ENCODE data around the gene TSSK3. TPM values are rescaled to one million over a fixed set of nuclear protein-coding genes. Genes with fewer than 3 reads are reported as not detected.

Gene TSSK3
- total RNA-seq, 4 donors from 2014 or later: 1.8 TPM; not detected in 3

- intact Hi-C loops (cut with DNase I; ENCODE audit: low total_unique reads): no loop called here
- Histone ChIP-seq H3K4me3 (no peak overlapping the region), H3K9me3 (no peaks in the 10 kb centered on the region), H3K36me3 (no peaks in the 10 kb centered on the region), H3K27ac (no peak overlapping the region), H3K27me3 (no peaks in the 10 kb centered on the region), H3K4me1 (no peaks in the 10 kb centered on the region)
- TF ChIP-seq CTCF (IDR thresholded peaks at IDR 0.05 in 4 of 5, conservative IDR thresholded peaks at IDR 0.05 in 1 of 5) (no peak), POLR2A (IDR thresholded peaks at IDR 0.05) (no peak)
- in situ Hi-C loops (cut with MboI; ENCODE audit: low sequenced_read_pairs in 4 of 4): no loop called here
- no peak for ATAC-seq
- no peak for DNase-seq
Measured at GRCh38 chr1:32411261-32411660, 48.9 kb downstream of the TSSK3 start.

GRCh38 chr1:32413507-32414185, 51.3 kb downstream of the TSSK3 start:
- H3K36me3 ChIP-seq: no peaks in the 10 kb centered on the region
- TF ChIP-seq CTCF (IDR thresholded peaks at IDR 0.05 in 4 of 5, conservative IDR thresholded peaks at IDR 0.05 in 1 of 5) (peak; percentile 57 to 74 (median 68)), POLR2A (IDR thresholded peaks at IDR 0.05) (no peak)
- no peak overlapping the region for H3K4me3 ChIP-seq
- in situ Hi-C loops (cut with MboI; ENCODE audit: low sequenced_read_pairs in 4 of 4): no loop called here
- H3K9me3 ChIP-seq: no peaks in the 10 kb centered on the region
- no peak overlapping the region for H3K27ac ChIP-seq
- peak; percentile 20 to 31 for DNase-seq
- intact Hi-C loops (cut with DNase I; ENCODE audit: low total_unique reads): no loop called here
- no peaks in the 10 kb centered on the region for H3K4me1 ChIP-seq
- ATAC-seq: peak in 1 of 2 donors; percentile 72
- H3K27me3 ChIP-seq: no peaks in the 10 kb centered on the region

Other genes with a start within 250 kb of the TSSK3 start
- 10 to 100 TPM; 15.7 to 21.0 (median 17.6) TPM for gene TXLNA, start 182.9 kb upstream of the TSSK3 start, total RNA-seq
- gene CCDC28B, start 161.9 kb upstream of the TSSK3 start, total RNA-seq: 10 to 100 TPM; 16.4 to 79.0 (median 56.8) TPM
- gene IQCC, start 156.9 kb upstream of the TSSK3 start, total RNA-seq: under 1 TPM; 0.49 to 0.93 (median 0.83) TPM
- not detected for gene DCDC2B, start 153.4 kb upstream of the TSSK3 start, total RNA-seq
- 1 to 10 TPM; 1.6 to 4.6 (median 4.4) TPM for gene TMEM234, start 140.2 kb upstream of the TSSK3 start, total RNA-seq
- gene EIF3I, start 140.1 kb upstream of the TSSK3 start, total RNA-seq: 100 to 1,000 TPM; 211 to 294 (median 245) TPM
- 1 to 10 TPM; 1.1 to 2.9 (median 2.3) TPM for gene FAM167B, start 115.3 kb upstream of the TSSK3 start, total RNA-seq
- gene LCK, start 111.3 kb upstream of the TSSK3 start, total RNA-seq: 1 to 10 TPM in 1 of 4 donors, under 1 TPM in 1, not detected in 2; 0.66 to 1.6 TPM
- gene HDAC1, start 70.5 kb upstream of the TSSK3 start, total RNA-seq: 10 to 100 TPM in 2 of 4 donors, 1 to 10 TPM in 2; 8.7 to 23.8 (median 11.8) TPM
- 1 to 10 TPM in 2 of 4 donors, under 1 TPM in 2; 0.75 to 2.6 (median 1.5) TPM for gene MARCKSL1, start 26.3 kb upstream of the TSSK3 start, total RNA-seq
- gene FAM229A, start 54 bp upstream of the TSSK3 start, total RNA-seq: 10 to 100 TPM in 1 of 4 donors, 1 to 10 TPM in 2, under 1 TPM in 1; 0.81 to 13.4 (median 2.0) TPM
- 10 to 100 TPM; 53.8 to 77.8 (median 62.1) TPM for gene BSDC1, start 31.9 kb downstream of the TSSK3 start, total RNA-seq
- gene ZBTB8B, start 102.5 kb downstream of the TSSK3 start, total RNA-seq: not detected
- gene ZBTB8A, start 176.9 kb downstream of the TSSK3 start, total RNA-seq: 1 to 10 TPM; 2.5 to 5.2 (median 3.9) TPM

Data from gastrocnemius medialis (tissue), 4 donors.